Effector memory CD4-positive, alpha-beta T cell (primary cell): ENCODE results near the gene ARMC3.
"Not testable (repeated sequence)": the region's sequence is repeated elsewhere in the genome, so short reads cannot be mapped to it uniquely, and the experiment has no call there.

Experiments
- DNase-seq, 3 donors: peaks; one replicate each; pipeline ENCODE4 v3.0.0-alpha.2; 2020
- H3K27ac ChIP-seq: 2 replicates; pipeline ENCODE4 v1.7.0; 2013; ENCODE audit warnings: mild to moderate bottlenecking, low read length, moderate library complexity; ENCODE audit not compliant: insufficient read depth, poor library complexity, severe bottlenecking
- H3K27me3 ChIP-seq: replicated peaks from 2 replicates; pipeline ENCODE4 v1.7.0; 2013; ENCODE audit warnings: mild to moderate bottlenecking, low read length; ENCODE audit not compliant: insufficient read depth, control insufficient read depth, poor library complexity, severe bottlenecking
- H3K36me3 ChIP-seq: 2 replicates; pipeline ENCODE4 v1.7.0; 2013; ENCODE audit warnings: mild to moderate bottlenecking, low read length, moderate library complexity; ENCODE audit not compliant: control insufficient read depth, insufficient read depth
- H3K4me1 ChIP-seq: 2 replicates; pipeline ENCODE4 v1.7.0; 2013; ENCODE audit warnings: low read length, mild to moderate bottlenecking; ENCODE audit not compliant: control insufficient read depth, insufficient read depth, poor library complexity, severe bottlenecking
- H3K4me3 ChIP-seq: 2 replicates; pipeline ENCODE4 v1.7.0; 2013; ENCODE audit warnings: low read length, low read depth, mild to moderate bottlenecking; ENCODE audit not compliant: insufficient read depth, poor library complexity, severe bottlenecking
- H3K9me3 ChIP-seq: 2 replicates; pipeline ENCODE4 v1.7.0; 2013; ENCODE audit warnings: mild to moderate bottlenecking, low read length, moderate library complexity; ENCODE audit not compliant: control insufficient read depth

The ARMC3 gene

GRCh38 chr10:22927166-22927565, 687 bp upstream of the ARMC3 start:
- peaks cover 7% of the 10 kb centered on the region for H3K27me3 ChIP-seq
- H3K9me3 ChIP-seq: no peaks in the 10 kb centered on the region
- no peaks in the 10 kb centered on the region for H3K36me3 ChIP-seq
- H3K4me3 ChIP-seq: peak overlapping the region; percentile 54
- DNase-seq: no peak
- no peaks in the 10 kb centered on the region for H3K4me1 ChIP-seq
- no peak overlapping the region for H3K27ac ChIP-seq

- not testable (repeated sequence) for H3K27me3 ChIP-seq, H3K9me3 ChIP-seq, H3K27ac ChIP-seq, H3K4me3 ChIP-seq, DNase-seq, H3K4me1 ChIP-seq, H3K36me3 ChIP-seq
Observed at GRCh38 chr10:22929053-22929452, 1.2 kb downstream of the ARMC3 start.

DNA sequence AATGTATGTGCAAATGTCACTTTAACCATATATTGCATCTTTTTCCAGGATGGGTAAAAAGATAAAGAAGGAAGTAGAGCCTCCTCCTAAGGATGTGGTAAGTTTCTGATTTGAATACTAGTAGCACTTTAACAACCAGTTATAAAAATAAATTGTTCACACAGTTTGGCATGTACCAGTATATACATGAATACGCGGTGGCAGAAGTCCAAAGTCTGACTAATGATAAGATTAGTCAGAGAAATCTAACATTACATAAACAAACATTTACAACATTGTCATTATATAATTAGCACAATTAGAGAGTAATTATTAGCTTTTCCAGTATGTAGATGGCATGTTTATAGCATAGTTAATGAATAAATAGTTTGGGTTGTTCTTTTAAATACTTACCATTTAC, 4.1 kb downstream of the ARMC3 start:
- DNase-seq: no peak
- Histone ChIP-seq H3K27me3 (peaks cover 7% of the 10 kb centered on the region), H3K4me3 (no peak overlapping the region), H3K9me3 (no peaks in the 10 kb centered on the region), H3K36me3 (no peaks in the 10 kb centered on the region), H3K4me1 (no peaks in the 10 kb centered on the region), H3K27ac (no peak overlapping the region)

GRCh38 chr10:22932626-22933370, 4.9 kb downstream of the ARMC3 start:
- Histone ChIP-seq H3K4me3 (no peak overlapping the region), H3K4me1 (no peaks in the 10 kb centered on the region), H3K36me3 (no peaks in the 10 kb centered on the region), H3K9me3 (no peaks in the 10 kb centered on the region), H3K27ac (no peak overlapping the region), H3K27me3 (peaks cover 6% of the 10 kb centered on the region)
- no peak for DNase-seq

- Histone ChIP-seq H3K27ac (no peak overlapping the region), H3K36me3 (no peaks in the 10 kb centered on the region), H3K4me1 (no peaks in the 10 kb centered on the region), H3K27me3 (no peaks in the 10 kb centered on the region), H3K9me3 (no peaks in the 10 kb centered on the region), H3K4me3 (no peak overlapping the region)
- no peak for DNase-seq
Observed at GRCh38 chr10:22934726-22935125, 6.9 kb downstream of the ARMC3 start.

- H3K27me3 ChIP-seq: no peaks in the 10 kb centered on the region
- H3K27ac ChIP-seq: no peak overlapping the region
- H3K4me3 ChIP-seq: no peak overlapping the region
- H3K9me3 ChIP-seq: no peaks in the 10 kb centered on the region
- DNase-seq: no peak
- H3K4me1 ChIP-seq: no peaks in the 10 kb centered on the region
- H3K36me3 ChIP-seq: no peaks in the 10 kb centered on the region
Observed at GRCh38 chr10:22942437-22942836, 14.6 kb downstream of the ARMC3 start.

DNA sequence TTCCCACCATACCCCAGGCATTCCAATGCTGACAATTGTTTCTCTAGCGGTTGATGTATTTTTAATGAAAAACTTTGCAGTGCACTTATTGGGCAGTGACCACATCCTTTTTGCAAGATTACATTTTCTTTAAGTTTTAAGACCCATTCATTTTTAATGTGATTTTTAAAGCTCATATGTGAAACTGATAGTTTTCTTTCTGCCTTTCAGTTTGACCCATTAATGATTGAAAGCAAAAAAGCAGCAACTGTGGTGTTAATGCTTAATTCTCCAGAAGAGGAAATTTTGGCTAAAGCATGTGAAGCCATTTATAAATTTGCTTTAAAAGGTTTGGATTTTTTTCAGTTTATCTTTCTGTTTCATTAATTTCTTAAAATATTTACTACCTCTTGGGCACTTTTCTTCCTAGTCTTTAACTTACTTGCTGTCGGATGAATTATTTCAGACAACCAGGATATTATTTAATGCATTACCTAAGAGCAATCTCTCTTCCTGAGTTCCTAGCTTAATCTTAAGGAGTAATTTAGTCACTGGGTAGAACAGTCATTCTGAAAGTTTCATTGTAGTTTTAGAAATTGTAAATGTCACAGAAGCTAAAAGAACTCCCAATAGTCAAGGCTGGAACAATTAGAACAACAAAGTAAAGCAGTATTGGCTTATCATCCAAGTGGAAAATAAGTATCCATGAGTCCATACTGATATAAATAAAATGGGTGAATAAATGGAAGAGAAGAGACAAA, 18.3 kb downstream of the ARMC3 start:
- no peak for DNase-seq
- H3K27me3 ChIP-seq: no peaks in the 10 kb centered on the region
- H3K36me3 ChIP-seq: no peaks in the 10 kb centered on the region
- no peak overlapping the region for H3K27ac ChIP-seq
- no peak overlapping the region for H3K4me3 ChIP-seq
- H3K9me3 ChIP-seq: no peaks in the 10 kb centered on the region
- H3K4me1 ChIP-seq: no peaks in the 10 kb centered on the region

DNA sequence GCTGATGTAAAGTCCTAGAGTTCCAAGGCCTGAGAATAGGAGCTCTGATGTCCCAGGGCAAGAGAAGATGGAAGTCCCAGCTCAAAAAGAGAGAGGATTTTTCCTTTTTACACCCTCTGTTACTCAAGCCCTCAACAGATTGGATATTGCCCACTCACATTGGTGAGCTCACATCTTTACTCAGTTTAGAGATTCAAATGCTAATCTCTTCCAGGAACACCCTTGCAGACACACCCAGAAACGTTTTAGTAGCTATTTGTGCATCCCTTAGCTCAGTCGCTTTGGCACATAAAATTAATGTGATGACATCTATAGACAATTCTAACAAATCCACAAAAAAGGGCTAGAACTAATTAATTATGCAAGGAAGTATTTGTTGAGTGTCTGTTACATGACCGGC, 27.1 kb downstream of the ARMC3 start:
- no peaks in the 10 kb centered on the region for H3K27me3 ChIP-seq
- no peaks in the 10 kb centered on the region for H3K36me3 ChIP-seq
- no peak for DNase-seq
- H3K4me1 ChIP-seq: no peaks in the 10 kb centered on the region
- no peak overlapping the region for H3K27ac ChIP-seq
- H3K9me3 ChIP-seq: no peaks in the 10 kb centered on the region
- H3K4me3 ChIP-seq: no peak overlapping the region

GRCh38 chr10:22958338-22958737, 30.5 kb downstream of the ARMC3 start:
- H3K27ac ChIP-seq: no peak overlapping the region
- H3K4me3 ChIP-seq: no peak overlapping the region
- no peak for DNase-seq
- no peaks in the 10 kb centered on the region for H3K4me1 ChIP-seq
- no peaks in the 10 kb centered on the region for H3K27me3 ChIP-seq
- H3K36me3 ChIP-seq: no peaks in the 10 kb centered on the region
- no peaks in the 10 kb centered on the region for H3K9me3 ChIP-seq

DNA sequence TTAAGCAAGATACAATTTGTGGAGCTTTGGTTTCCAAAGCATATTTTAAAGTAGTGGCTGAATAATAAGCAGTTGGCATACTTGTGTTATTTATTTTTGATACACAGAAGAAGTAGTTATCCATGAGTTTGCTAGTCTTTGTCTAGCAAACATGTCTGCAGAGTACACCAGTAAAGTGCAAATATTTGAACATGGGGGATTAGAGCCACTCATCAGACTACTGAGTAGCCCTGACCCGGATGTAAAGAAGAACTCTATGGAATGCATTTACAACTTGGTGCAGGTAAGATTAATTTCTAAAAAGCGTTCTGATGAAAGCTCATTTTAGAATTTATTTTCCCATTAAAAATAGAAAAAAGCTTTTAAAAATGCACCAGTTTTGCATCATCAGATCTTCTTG, 31.4 kb downstream of the ARMC3 start:
- no peaks in the 10 kb centered on the region for H3K9me3 ChIP-seq
- H3K4me3 ChIP-seq: no peak overlapping the region
- H3K36me3 ChIP-seq: no peaks in the 10 kb centered on the region
- no peak overlapping the region for H3K27ac ChIP-seq
- H3K27me3 ChIP-seq: no peaks in the 10 kb centered on the region
- no peaks in the 10 kb centered on the region for H3K4me1 ChIP-seq
- no peak for DNase-seq
